Forelimb muscle (tissue), 1 donor: ENCODE data around the gene CFAP47. TPM values are rescaled to one million over a fixed set of nuclear protein-coding genes. Genes with fewer than 3 reads are reported as not detected.
"Not testable (repeated sequence)": the region's sequence is repeated elsewhere in the genome, so short reads cannot be mapped to it uniquely, and the experiment has no call there.

ENCODE experiments used
- DNase-seq: peaks from one replicate; pipeline ENCODE4 v3.0.0-alpha.2; 2013; ENCODE audit warnings: low read depth
- polyA plus RNA-seq: library from polyadenylated mRNA; unstranded; fragments of 120-200 nt; gene quantifications from one replicate; pipeline ENCODE4 v1.2.1, GENCODE V29; 2013; ENCODE audit not compliant: insufficient read length

CFAP47 gene
- polyA plus RNA-seq, 1 donor: not detected

DNA sequence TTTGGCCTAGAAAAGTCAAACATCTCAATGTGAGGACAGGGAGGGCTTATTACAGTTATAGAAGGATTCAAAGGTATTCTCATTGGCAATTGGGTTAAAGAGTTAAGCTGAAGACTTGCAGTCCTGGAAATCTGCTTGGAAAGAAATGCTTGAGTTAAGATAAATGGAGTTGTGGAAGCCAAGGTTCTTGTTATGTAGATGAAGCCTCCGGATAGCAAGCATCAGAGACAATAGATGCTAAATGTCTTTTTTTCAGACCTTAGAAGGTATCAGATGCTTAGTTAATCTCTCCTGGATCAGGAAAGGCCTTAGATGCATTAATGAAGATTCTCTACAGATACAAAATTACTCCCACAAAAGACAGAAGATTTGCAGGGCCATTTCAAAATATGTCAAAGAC, 299.3 kb downstream of the CFAP47 start:
- no peak for DNase-seq

DNA sequence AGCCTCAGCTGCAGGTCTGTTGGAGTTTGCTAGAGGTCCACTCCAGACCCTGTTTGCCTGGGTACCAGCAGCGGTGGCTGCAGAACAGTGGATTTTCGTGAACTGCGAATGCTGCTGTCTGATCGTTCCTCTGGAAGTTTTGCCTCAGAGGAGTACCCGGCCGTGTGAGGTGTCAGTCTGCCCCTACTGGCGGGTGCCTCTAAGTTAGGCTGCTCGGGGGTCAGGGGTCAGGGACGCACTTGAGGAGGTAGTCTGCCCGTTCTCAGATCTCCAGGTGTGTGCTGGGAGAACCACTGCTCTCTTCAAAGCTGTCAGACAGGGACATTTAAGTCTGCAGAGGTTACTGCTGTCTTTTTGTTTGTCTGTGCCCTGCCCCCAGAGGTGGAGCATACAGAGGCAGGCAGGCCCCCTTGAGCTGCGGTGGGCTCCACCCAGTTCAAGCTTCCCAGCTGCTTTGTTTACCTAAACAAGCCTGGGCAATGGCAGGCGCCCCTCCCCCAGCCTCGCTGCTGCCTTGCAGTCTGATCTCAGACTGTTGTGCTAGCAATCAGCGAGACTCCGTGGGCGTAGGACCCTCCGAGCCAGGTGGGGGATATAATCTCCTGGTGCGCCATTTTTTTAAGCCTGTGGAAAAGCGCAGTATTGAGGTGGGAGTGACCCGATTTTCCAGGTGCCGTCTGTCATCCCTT, 315.4 kb downstream of the CFAP47 start:
- DNase-seq: not testable (repeated sequence)

DNA sequence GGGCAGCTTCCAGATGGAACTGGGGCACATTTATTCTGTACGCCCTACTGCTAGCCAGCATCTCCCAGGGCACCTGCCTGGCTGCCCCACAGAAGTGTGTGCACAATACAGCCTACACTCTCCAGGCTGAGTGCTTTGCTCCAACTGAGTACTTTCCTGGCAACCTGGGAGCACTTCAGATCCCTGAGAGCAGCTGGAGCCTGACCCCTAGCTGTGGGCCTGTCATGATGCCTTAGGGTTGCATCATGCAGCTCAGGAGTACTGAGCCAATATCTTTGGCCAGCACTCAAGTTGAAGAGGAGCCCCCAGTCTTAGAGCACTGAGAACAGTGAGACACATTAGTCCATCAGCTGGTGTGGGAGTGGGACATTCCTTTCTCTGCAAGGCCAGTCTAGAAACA, 321.9 kb downstream of the CFAP47 start:
- DNase-seq: no peak

DNA sequence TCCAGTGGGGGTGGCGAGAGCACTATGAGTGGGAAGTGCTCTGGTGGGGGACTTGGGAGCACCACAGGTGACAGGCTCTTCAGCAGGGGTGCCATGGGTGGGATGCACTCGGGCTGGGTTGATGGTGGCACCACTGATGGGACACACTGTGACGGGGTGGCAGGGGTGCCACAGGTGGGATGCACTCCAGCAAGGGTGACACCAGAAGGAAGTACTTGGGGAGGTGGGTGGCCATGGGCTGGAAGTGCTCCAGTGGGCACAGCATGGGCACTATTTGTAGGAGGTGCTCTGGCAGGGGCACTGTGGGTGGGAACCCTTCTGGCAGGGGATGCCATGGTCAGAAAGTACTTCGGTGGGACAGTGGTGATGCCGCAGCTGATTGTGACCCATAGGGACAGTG, 346.6 kb downstream of the CFAP47 start:
- no peak for DNase-seq

- DNase-seq: no peak
Observed at GRCh38 chrX:36310136-36310535, 390.6 kb downstream of the CFAP47 start.

DNA sequence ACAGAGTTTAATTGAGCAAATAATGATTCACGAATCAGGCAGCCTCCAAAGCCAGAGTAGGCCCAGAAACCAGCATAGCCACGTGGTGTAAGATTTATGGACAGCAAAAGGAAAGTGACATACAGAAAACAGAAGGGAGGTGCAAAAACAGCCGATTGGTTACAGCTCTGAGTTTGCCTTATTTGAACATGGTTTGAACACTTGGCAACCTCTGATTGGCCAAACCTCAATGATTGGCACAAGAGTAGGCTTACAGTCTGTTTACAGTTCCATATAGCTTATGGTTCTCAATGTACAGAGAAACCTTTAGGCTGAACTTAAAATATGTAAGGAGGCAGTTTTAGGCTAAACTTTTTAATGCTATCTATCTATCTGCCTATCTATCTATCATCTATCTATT, 394.8 kb downstream of the CFAP47 start:
- no peak for DNase-seq

DNA sequence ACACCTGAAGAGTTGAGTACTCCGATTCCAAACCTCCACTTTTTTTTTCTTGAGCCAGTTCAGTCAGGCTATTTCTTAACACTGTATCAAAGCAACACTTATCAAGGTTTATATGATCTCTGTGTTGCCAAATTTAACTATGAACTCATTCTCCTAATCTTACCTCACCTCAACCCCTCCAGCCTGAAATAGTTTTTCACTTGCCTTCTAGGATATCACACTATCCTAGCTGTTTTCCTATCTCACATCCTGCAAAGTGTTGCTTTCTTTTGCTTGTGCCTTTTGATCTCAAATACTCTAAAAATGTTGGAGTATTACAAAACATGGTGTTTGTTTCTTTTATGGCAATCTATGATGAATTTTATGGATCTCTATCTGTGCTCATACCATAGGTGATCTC, 415.0 kb downstream of the CFAP47 start:
- no peak for DNase-seq

DNA sequence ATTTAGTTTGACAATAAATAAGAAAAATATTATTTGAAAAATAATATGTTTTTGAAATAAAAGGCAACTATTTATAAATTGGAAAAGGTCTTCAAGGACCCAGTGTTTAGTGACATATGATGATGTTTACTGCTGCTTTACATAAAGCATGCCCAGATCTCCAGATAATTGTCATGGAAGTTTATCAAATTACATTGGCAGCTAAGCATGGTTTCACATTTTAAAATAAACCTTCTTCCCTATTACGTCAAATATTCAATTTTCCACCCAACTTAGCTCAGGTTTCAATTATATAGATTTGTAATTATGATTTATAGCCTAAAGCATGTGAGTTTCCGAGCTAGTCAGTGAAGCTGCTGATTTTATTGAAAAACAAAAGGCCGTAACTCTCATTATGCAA, 417.2 kb downstream of the CFAP47 start:
- DNase-seq: no peak

GRCh38 chrX:36344301-36344700, 424.8 kb downstream of the CFAP47 start:
- no peak for DNase-seq

- DNase-seq: no peak
Observed at GRCh38 chrX:36348509-36348908, 429.0 kb downstream of the CFAP47 start.

GRCh38 chrX:36357855-36358254, 438.3 kb downstream of the CFAP47 start:
- DNase-seq: no peak

GRCh38 chrX:36364262-36364661, 444.7 kb downstream of the CFAP47 start:
- DNase-seq: no peak

DNA sequence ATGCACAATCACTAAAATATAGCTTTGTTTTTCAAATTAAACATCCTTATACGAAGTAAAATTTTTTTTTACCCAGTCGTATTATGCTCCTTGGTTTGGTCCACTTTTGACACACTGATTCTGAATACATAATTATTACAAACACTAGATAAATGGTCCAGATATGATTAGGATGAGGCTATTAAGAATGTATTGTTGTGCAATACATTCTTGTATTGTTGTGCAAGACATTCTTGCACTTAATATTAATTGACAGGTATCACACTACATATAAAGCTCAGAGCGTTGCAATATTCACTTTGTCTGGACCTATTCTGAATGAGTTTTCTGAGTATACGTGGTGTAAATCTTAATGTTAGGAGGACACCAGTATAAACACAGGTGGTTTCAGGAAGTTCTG, 464.0 kb downstream of the CFAP47 start:
- DNase-seq: no peak

- DNase-seq: no peak
Observed at GRCh38 chrX:36388901-36389300, 469.4 kb downstream of the CFAP47 start.

- DNase-seq: no peak
Observed at GRCh38 chrX:36401774-36402173, 482.2 kb downstream of the CFAP47 start.

DNA sequence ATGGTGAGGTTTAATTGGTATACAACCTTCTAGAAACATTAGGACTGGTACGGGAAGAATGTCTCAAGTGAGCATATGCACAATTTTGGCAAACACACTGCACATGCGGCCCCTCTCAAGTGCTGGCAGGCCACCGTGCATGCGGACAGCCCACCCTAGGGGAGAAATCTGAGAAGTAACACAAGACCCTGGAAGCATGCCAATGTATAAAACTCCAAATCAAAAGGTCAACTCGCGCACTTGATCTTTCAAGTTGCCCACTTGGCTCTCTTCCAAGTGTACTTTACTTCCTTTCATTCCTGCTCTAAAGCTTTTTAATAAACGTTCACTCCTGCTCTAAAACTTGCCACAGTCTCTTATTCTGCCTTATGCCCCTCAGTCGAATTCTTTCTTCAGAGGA, 488.3 kb downstream of the CFAP47 start:
- DNase-seq: no peak

GRCh38 chrX:36414056-36414455, 494.5 kb downstream of the CFAP47 start:
- no peak for DNase-seq

GRCh38 chrX:36422368-36422767, 502.8 kb downstream of the CFAP47 start:
- DNase-seq: no peak

DNA sequence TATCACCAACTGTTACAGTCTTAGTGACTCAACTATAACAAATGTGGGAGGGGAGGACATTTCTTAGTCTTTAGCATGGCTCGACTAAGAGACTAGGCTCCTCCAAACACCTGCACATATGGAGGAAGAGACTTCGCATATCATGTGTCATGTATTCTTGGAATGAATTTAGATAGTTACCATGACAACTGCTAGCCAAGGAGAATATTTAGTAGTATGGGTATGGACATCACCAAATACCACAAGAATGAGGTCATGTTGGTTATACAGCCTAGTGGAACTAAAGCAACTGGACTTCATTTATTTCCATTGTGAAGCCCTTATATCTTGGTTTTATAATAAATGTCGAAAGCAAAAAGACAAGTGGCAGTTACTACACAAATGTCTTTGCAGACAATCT, 512.3 kb downstream of the CFAP47 start:
- DNase-seq: no peak

DNA sequence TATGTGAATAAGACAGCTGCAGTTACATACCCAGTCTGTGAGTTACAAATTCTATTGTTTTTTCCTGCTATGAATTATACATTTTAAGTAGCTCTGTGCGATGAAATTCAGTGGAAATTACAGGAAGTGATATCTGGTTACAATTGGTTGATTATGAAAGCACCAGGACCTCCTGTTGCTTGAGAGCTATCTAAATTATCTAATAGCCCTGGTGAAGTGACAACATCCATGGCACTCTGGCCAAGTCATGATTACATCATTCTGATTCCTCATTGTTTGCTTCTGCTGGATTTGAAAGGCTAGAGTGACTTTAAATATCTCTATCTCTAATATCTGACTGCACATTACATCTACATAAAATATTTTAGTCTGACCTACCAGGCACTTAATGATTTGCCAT, 515.0 kb downstream of the CFAP47 start:
- DNase-seq: no peak
